ENCODE measurements around the gene FGF6. TPM values are rescaled to one million over a fixed set of nuclear protein-coding genes. Genes with fewer than 3 reads are reported as not detected.

Gene FGF6
- total and polyA plus RNA-seq, 7 donors = not detected

GRCh38 chr12:4431436-4431835, 14.2 kb downstream of the FGF6 start:
- 89% methylated on average over 4 of the region's 4 CpGs for WGBS, 2 donors
- no peaks in the 10 kb centered on the region for H3K36me3 ChIP-seq
- no peaks in the 10 kb centered on the region for H3K4me1 ChIP-seq
- no peak overlapping the region for H3K27ac ChIP-seq
- intact Hi-C loops (cut with DNase I) = no loop called here
- no peak for TF ChIP-seq POLR2A (IDR thresholded peaks at IDR 0.05)
- no peak for TF ChIP-seq EP300 (IDR thresholded peaks at IDR 0.05)
- no peak for TF ChIP-seq POLR2AphosphoS5 (IDR thresholded peaks at IDR 0.05)
- no peak for TF ChIP-seq CTCF (IDR thresholded peaks at IDR 0.05)
- no peak overlapping the region for H3K4me3 ChIP-seq
- no peaks in the 10 kb centered on the region for H3K27me3 ChIP-seq
- H3K9me3 ChIP-seq = no peaks in the 10 kb centered on the region
- DNase-seq = no peak

- Histone ChIP-seq H3K27me3 (no peaks in the 10 kb centered on the region), H3K4me3 (no peak overlapping the region), H3K4me1 (peaks cover 0 to 6% (median 0%) of the 10 kb centered on the region in 4 donors), H3K9me3 (no peaks in the 10 kb centered on the region), H3K27ac (no peak overlapping the region), H3K36me3 (no peaks in the 10 kb centered on the region)
- intact Hi-C loops (cut with DNase I) = loop anchor here (5.0 kb wide), 1 partner anchor 103 kb away; no protein-coding TSS in a partner anchor
- WGBS, 2 donors = 73 to 81% methylated on average over 6 of the region's 6 CpGs
- no peak for DNase-seq
- TF ChIP-seq POLR2A (IDR thresholded peaks at IDR 0.05) = no peak
- TF ChIP-seq EP300 (IDR thresholded peaks at IDR 0.05) = no peak
- no peak for TF ChIP-seq CTCF (IDR thresholded peaks at IDR 0.05)
- no peak for TF ChIP-seq POLR2AphosphoS5 (IDR thresholded peaks at IDR 0.05)
These were observed 21.2 kb downstream of the FGF6 start for GRCh38 chr12:4424422-4424821.

- TF ChIP-seq POLR2AphosphoS5 (IDR thresholded peaks at IDR 0.05) = no peak
- no peak for TF ChIP-seq EP300 (IDR thresholded peaks at IDR 0.05)
- no peak for TF ChIP-seq POLR2A (IDR thresholded peaks at IDR 0.05)
- TF ChIP-seq CTCF (IDR thresholded peaks at IDR 0.05) = no peak
- Histone ChIP-seq H3K36me3 (no peaks in the 10 kb centered on the region), H3K4me1 (peaks cover 0 to 7% (median 1%) of the 10 kb centered on the region in 4 donors), H3K27me3 (no peaks in the 10 kb centered on the region), H3K4me3 (no peak overlapping the region), H3K27ac (no peak overlapping the region), H3K9me3 (no peaks in the 10 kb centered on the region)
- WGBS, 2 donors = 69 to 77% methylated on average over 11 of the region's 11 CpGs
- intact Hi-C loops (cut with DNase I) = loop anchor here (5.0 kb wide), 1 partner anchor 104 kb away; no protein-coding TSS in a partner anchor
- DNase-seq = no peak
These were observed 22.0 kb downstream of the FGF6 start for GRCh38 chr12:4423528-4424195.

- no peaks in the 10 kb centered on the region for H3K36me3 ChIP-seq
- peaks cover 0 to 14% (median 7%) of the 10 kb centered on the region in 4 donors for H3K4me1 ChIP-seq
- TF ChIP-seq EP300 (IDR thresholded peaks at IDR 0.05) (no peak), POLR2AphosphoS5 (IDR thresholded peaks at IDR 0.05) (no peak), POLR2A (IDR thresholded peaks at IDR 0.05) (no peak), CTCF (IDR thresholded peaks at IDR 0.05) (no peak)
- intact Hi-C loops (cut with DNase I) = loop anchor here (5.0 kb wide), 1 partner anchor 104 kb away; no protein-coding TSS in a partner anchor
- no peak for DNase-seq
- no peaks in the 10 kb centered on the region for H3K9me3 ChIP-seq
- H3K27ac ChIP-seq = no peak overlapping the region
- WGBS, 2 donors = 87 to 92% methylated on average over 9 of the region's 9 CpGs
- H3K4me3 ChIP-seq = no peak overlapping the region
- no peaks in the 10 kb centered on the region for H3K27me3 ChIP-seq
These were observed 22.6 kb downstream of the FGF6 start for GRCh38 chr12:4422985-4423384.

Measured in sigmoid colon (tissue), 7 donors.